Lower lobe of right lung (tissue), 2 donors: Measurements from ENCODE around the gene OTOP2. TPM values are rescaled to one million over a fixed set of nuclear protein-coding genes. Genes with fewer than 3 reads are reported as not detected.

ENCODE experiments used
- ATAC-seq, 2 donors: fragments of 200-7000 bp; cut with Tn5 transposase; one replicate each; pipeline ENCODE4 v1.9.1; 2020 to 2022; ENCODE audit warnings: mild to moderate bottlenecking in 2 of 2, moderate library complexity in 2 of 2
- DNase-seq: peaks from one replicate; pipeline ENCODE4 v3.0.0-alpha.2; 2020
- H3K27ac ChIP-seq: fragments of 200-600 bp; one replicate; pipeline ENCODE4 v1.8.0; 2022
- H3K27me3 ChIP-seq: fragments of 200-600 bp; one replicate; pipeline ENCODE4 v1.8.0; 2022; ENCODE audit warnings: low read depth
- H3K36me3 ChIP-seq: fragments of 200-600 bp; one replicate; pipeline ENCODE4 v1.8.0; 2022; ENCODE audit warnings: mild to moderate bottlenecking
- H3K4me1 ChIP-seq: fragments of 200-600 bp; one replicate; pipeline ENCODE4 v1.8.0; 2022
- H3K4me3 ChIP-seq: fragments of 200-600 bp; one replicate; pipeline ENCODE4 v1.8.0; 2022; ENCODE audit warnings: mild to moderate bottlenecking
- H3K9me3 ChIP-seq: fragments of 200-600 bp; one replicate; pipeline ENCODE4 v1.8.0; 2022
- intact Hi-C: fragments of 100-400 bp; cut with DNase I; formaldehyde crosslinking; loops from one replicate; pipeline ENCODE4 v1.11.0; 2022
- long read RNA-seq: library from polyadenylated mRNA; unstranded; transcript quantifications from one replicate; pipeline ENCODE4 v2.0.0, GENCODE V29; 2021
- total RNA-seq: library from RNA; stranded (reverse); fragmentation: NEBNext Ultra II Directional; extraction: Animal tissue kit (Norgen Biotek cat#: 25700); gene quantifications from one replicate; pipeline ENCODE4 v1.2.1, GENCODE V29; 2021
- TF ChIP-seq, protein P1 (sequence below): fragments of 200-600 bp; IDR thresholded peaks from one replicate; pipeline ENCODE4 v1.8.0; 2022; ENCODE audit warnings: antibody characterized with exemption, mild to moderate bottlenecking
- donor health status: DM: no; HTN: yes; CAD: no; lungs with severe emphysema.

OTOP2 gene, protein sequence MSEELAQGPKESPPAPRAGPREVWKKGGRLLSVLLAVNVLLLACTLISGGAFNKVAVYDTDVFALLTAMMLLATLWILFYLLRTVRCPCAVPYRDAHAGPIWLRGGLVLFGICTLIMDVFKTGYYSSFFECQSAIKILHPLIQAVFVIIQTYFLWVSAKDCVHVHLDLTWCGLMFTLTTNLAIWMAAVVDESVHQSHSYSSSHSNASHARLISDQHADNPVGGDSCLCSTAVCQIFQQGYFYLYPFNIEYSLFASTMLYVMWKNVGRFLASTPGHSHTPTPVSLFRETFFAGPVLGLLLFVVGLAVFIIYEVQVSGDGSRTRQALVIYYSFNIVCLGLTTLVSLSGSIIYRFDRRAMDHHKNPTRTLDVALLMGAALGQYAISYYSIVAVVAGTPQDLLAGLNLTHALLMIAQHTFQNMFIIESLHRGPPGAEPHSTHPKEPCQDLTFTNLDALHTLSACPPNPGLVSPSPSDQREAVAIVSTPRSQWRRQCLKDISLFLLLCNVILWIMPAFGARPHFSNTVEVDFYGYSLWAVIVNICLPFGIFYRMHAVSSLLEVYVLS
- total RNA-seq: not detected
- long read RNA-seq: 0 reads

DNA sequence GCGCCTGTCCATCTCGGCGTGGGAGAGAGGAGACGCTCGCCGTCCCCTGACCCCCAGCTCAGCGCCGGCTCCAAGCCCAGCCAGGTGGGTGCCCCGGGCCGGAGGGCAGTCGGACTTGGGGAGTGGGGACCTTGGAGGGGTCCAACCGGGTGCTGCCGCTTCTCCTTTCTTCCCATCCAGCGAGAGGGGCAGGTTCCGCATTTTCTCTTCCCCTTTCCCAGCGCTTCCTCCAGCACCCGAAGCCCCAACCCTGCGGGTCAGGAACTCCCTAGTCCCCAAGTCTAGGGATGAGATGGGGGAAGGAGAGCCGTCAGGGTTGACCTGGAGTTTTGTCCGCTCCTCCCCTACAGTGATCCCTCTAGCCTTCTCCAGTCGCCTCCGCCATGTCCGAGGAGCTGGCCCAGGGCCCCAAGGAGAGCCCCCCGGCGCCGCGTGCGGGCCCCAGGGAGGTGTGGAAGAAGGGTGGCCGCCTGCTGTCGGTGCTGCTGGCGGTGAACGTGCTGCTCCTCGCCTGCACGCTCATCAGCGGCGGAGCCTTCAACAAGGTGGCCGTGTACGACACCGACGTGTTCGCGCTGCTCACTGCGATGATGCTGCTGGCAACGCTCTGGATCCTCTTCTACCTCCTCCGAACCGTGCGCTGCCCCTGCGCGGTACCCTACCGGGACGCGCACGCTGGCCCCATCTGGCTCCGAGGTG, at the start of gene OTOP2:
Gene OTOP2, plus strand, starts transcription at position 24 of the 699 bp plus-strand sequence. Its CDS starts 360 bp downstream, at position 384.
- Histone ChIP-seq H3K4me3 (peak within 1 kb of the TSS; percentile 47), H3K36me3 (no peaks in the 10 kb centered on the region), H3K27me3 (peaks cover 83% of the 10 kb centered on the region), H3K27ac (no peak within 1 kb of the TSS), H3K9me3 (no peaks in the 10 kb centered on the region), H3K4me1 (peaks cover 22% of the 10 kb centered on the region)
- peak; percentile 73 for DNase-seq
- ATAC-seq: peak; percentile 45
- TF ChIP-seq, protein P1, sequence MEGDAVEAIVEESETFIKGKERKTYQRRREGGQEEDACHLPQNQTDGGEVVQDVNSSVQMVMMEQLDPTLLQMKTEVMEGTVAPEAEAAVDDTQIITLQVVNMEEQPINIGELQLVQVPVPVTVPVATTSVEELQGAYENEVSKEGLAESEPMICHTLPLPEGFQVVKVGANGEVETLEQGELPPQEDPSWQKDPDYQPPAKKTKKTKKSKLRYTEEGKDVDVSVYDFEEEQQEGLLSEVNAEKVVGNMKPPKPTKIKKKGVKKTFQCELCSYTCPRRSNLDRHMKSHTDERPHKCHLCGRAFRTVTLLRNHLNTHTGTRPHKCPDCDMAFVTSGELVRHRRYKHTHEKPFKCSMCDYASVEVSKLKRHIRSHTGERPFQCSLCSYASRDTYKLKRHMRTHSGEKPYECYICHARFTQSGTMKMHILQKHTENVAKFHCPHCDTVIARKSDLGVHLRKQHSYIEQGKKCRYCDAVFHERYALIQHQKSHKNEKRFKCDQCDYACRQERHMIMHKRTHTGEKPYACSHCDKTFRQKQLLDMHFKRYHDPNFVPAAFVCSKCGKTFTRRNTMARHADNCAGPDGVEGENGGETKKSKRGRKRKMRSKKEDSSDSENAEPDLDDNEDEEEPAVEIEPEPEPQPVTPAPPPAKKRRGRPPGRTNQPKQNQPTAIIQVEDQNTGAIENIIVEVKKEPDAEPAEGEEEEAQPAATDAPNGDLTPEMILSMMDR: no peak
- intact Hi-C loops: no loop called here

DNA sequence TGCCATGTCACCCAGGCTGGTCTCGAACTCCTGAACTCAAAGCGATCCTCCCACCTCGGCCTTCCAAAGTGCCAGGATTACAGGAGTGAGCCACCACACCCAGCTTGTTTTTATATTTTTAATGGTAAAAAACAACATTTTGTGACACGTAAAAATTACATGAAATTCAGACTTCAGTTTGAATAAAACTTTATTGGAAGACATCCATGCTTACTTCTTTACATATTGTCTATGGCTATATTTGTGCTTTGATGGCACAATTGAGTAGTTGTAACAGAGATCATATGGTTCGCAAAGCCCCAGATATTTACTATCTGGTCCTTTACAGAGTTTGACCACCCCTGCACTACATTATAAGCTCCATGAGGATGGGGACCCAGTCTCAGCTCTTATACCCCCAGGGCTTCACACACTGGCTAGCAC, 49.4 kb upstream of the OTOP2 start:
- TF ChIP-seq, protein P1: no peak
- Histone ChIP-seq H3K9me3 (no peaks in the 10 kb centered on the region), H3K36me3 (no peaks in the 10 kb centered on the region), H3K4me1 (peaks cover 14% of the 10 kb centered on the region), H3K27ac (no peak overlapping the region), H3K27me3 (peaks cover 3% of the 10 kb centered on the region), H3K4me3 (no peak overlapping the region)
- no peak for ATAC-seq
- intact Hi-C loops: no loop called here
- DNase-seq: no peak

GRCh38 chr17:74875155-74875976, 48.7 kb upstream of the OTOP2 start:
- H3K9me3 ChIP-seq: no peaks in the 10 kb centered on the region
- H3K36me3 ChIP-seq: no peaks in the 10 kb centered on the region
- peaks cover 3% of the 10 kb centered on the region for H3K27me3 ChIP-seq
- intact Hi-C loops: no loop called here
- peaks cover 14% of the 10 kb centered on the region for H3K4me1 ChIP-seq
- ATAC-seq (no peak), DNase-seq (no peak)
- TF ChIP-seq, protein P1: no peak
- no peak overlapping the region for H3K4me3 ChIP-seq
- no peak overlapping the region for H3K27ac ChIP-seq

GRCh38 chr17:74875977-74876593, 48.0 kb upstream of the OTOP2 start:
- H3K27ac ChIP-seq: no peak overlapping the region
- ATAC-seq: no peak
- intact Hi-C loops: no loop called here

More at GRCh38 chr17:74875977-74876593, 48.0 kb upstream of the OTOP2 start:
- Histone ChIP-seq H3K4me1 (peaks cover 14% of the 10 kb centered on the region), H3K27me3 (peaks cover 3% of the 10 kb centered on the region), H3K36me3 (no peaks in the 10 kb centered on the region), H3K4me3 (no peak overlapping the region), H3K9me3 (no peaks in the 10 kb centered on the region)
- DNase-seq: no peak
- TF ChIP-seq, protein P1: no peak
